Panc1 (cell line): ENCODE results near the gene ADIPOR2. TPM values are rescaled to one million over a fixed set of nuclear protein-coding genes. Genes with fewer than 3 reads are reported as not detected.

Experiments used
- ATAC-seq: fragments of 200-7000 bp; cut with Tn5 transposase; 2 replicates; pipeline ENCODE4 v1.9.1; 2020; ENCODE audit warnings: mild to moderate bottlenecking, moderate library complexity
- BruUV-seq: library from RNA; stranded (reverse); fragments of 400-500 nt; replicated peaks from 2 replicates; lab custom pipeline; 2021; lab: Mats Ljungman, UMichigan
- CTCF ChIA-PET: fragments of 300-600 bp; sonication (Branson Sonifier 250); formaldehyde crosslinking; loops from one replicate; lab custom pipeline; 2022; ENCODE audit warnings: antibody characterized with exemption; lab: Charles Lee
- POLR2A ChIA-PET: fragments of 300-600 bp; sonication (Branson Sonifier 250); formaldehyde crosslinking; loops from one replicate; lab custom pipeline; 2022; ENCODE audit warnings: antibody characterized with exemption; lab: Charles Lee
- DNase-seq: peaks from one replicate; pipeline ENCODE4 v3.0.0-alpha.2; 2010; ENCODE audit warnings: low read depth, low spot score
- H3K27ac ChIP-seq: 2 replicates; pipeline ENCODE4 v1.5.1; 2011; ENCODE audit warnings: mild to moderate bottlenecking, low read length, inconsistent platforms
- H3K27me3 ChIP-seq: fragments of 200-500 bp; sonication (Bioruptor generic); 2 replicates; pipeline ENCODE4 v1.6.0; 2014; ENCODE audit warnings: low read length, inconsistent platforms; ENCODE audit not compliant: control insufficient read depth, insufficient read depth
- H3K36me3 ChIP-seq: fragments of 200-500 bp; sonication (Bioruptor generic); 2 replicates; pipeline ENCODE4 v1.5.1; 2014; ENCODE audit warnings: inconsistent platforms, mild to moderate bottlenecking, low read length, moderate library complexity; ENCODE audit not compliant: control insufficient read depth, insufficient read depth
- H3K4me1 ChIP-seq: 2 replicates; pipeline ENCODE4 v1.5.1; 2011; ENCODE audit warnings: inconsistent platforms, mild to moderate bottlenecking, low read length, moderate library complexity; ENCODE audit not compliant: control insufficient read depth, insufficient read depth
- H3K4me3 ChIP-seq, 2 experiments: 2 replicates each; pipeline ENCODE4 v1.5.1; 2011 to 2012; ENCODE audit warnings: low read depth in 2 of 2, low read length in 2 of 2, mild to moderate bottlenecking in 2 of 2, inconsistent platforms in 1 of 2, moderate library complexity in 1 of 2
- H3K9me3 ChIP-seq: fragments of 200-500 bp; sonication (Bioruptor generic); 2 replicates; pipeline ENCODE4 v1.5.1; 2014; ENCODE audit warnings: low read depth, mild to moderate bottlenecking, inconsistent platforms, low read length, moderate library complexity; ENCODE audit not compliant: control insufficient read depth, insufficient read depth
- POLR2AphosphoS5 ChIP-seq: IDR thresholded peaks from 2 replicates; pipeline ENCODE4 v1.6.1; 2012; ENCODE audit warnings: mild to moderate bottlenecking, low read depth, low read length, moderate library complexity
- REST ChIP-seq, 2 experiments: IDR thresholded peaks; 2 replicates each; pipeline ENCODE4 v1.6.1; 2011 to 2012; ENCODE audit warnings: low read depth in 2 of 2, control low read depth in 1 of 2, low read length in 1 of 2, mild to moderate bottlenecking in 1 of 2, moderate library complexity in 1 of 2; ENCODE audit not compliant: insufficient read depth in 1 of 2
- SIN3A ChIP-seq: IDR thresholded peaks from 2 replicates; pipeline ENCODE4 v1.6.1; 2012; ENCODE audit warnings: low read depth, mild to moderate bottlenecking, low read length, moderate library complexity, borderline replicate concordance; ENCODE audit not compliant: insufficient read depth
- TCF7L2 ChIP-seq: IDR thresholded peaks from 2 replicates; pipeline ENCODE4 v1.6.1; 2011; ENCODE audit warnings: mild to moderate bottlenecking, low read depth, low read length, inconsistent platforms
- in situ Hi-C: cut with HindIII; loops from 2 replicates; pipeline ENCODE4 v1.10.0; 2016; ENCODE audit warnings: low sequenced_read_pairs, low pct_unique_long_range_greater_than_20kb
- intact Hi-C: fragments of 100-400 bp; cut with micrococcal nuclease; formaldehyde crosslinking; loops from one replicate; pipeline ENCODE4 v1.10.0; 2022; ENCODE audit not compliant: unreplicated experiment
- total RNA-seq: library from RNA; stranded (reverse); gene quantifications from one replicate; pipeline ENCODE4 v1.2.1, GENCODE V29; 2021; ENCODE audit not compliant: unreplicated experiment
- TF ChIP-seq, protein P1 (sequence below): fragments of 450-650 bp; IDR thresholded peaks from 2 replicates; pipeline ENCODE4 v1.5.1; 2017; ENCODE audit warnings: mild to moderate bottlenecking

Gene ADIPOR2
- total RNA-seq, 1 experiment from 2014 or later = 76.0 TPM

GRCh38 chr12:1799051-1799881 lies 108.4 kb downstream of the ADIPOR2 start:
- in situ Hi-C loops = no loop called here
- no peaks in the 10 kb centered on the region for H3K27me3 ChIP-seq
- BruUV-seq = no TSS peak
- H3K4me1 ChIP-seq = no peaks in the 10 kb centered on the region
- ATAC-seq = no peak
- H3K4me3 ChIP-seq = no peak overlapping the region
- H3K36me3 ChIP-seq = no peaks in the 10 kb centered on the region
- DNase-seq = no peak
- TF ChIP-seq REST (IDR thresholded peaks at IDR 0.05; ENCODE audit: insufficient read depth in 1 of 2, low read depth in 2 of 2, low read length in 1 of 2) = no peak
- TF ChIP-seq, protein P1, sequence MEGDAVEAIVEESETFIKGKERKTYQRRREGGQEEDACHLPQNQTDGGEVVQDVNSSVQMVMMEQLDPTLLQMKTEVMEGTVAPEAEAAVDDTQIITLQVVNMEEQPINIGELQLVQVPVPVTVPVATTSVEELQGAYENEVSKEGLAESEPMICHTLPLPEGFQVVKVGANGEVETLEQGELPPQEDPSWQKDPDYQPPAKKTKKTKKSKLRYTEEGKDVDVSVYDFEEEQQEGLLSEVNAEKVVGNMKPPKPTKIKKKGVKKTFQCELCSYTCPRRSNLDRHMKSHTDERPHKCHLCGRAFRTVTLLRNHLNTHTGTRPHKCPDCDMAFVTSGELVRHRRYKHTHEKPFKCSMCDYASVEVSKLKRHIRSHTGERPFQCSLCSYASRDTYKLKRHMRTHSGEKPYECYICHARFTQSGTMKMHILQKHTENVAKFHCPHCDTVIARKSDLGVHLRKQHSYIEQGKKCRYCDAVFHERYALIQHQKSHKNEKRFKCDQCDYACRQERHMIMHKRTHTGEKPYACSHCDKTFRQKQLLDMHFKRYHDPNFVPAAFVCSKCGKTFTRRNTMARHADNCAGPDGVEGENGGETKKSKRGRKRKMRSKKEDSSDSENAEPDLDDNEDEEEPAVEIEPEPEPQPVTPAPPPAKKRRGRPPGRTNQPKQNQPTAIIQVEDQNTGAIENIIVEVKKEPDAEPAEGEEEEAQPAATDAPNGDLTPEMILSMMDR = no peak
- TF ChIP-seq SIN3A = no peak
- TF ChIP-seq POLR2AphosphoS5 = no peak
- no peak for TF ChIP-seq TCF7L2
- POLR2A ChIA-PET = no interaction called here
- no peaks in the 10 kb centered on the region for H3K9me3 ChIP-seq
- intact Hi-C loops = no loop called here
- CTCF ChIA-PET = interaction anchor here (0.5 kb wide), 1 partner anchor 102 kb away, joined by 3 read pairs; no protein-coding TSS in a partner anchor
- no peak overlapping the region for H3K27ac ChIP-seq

DNA sequence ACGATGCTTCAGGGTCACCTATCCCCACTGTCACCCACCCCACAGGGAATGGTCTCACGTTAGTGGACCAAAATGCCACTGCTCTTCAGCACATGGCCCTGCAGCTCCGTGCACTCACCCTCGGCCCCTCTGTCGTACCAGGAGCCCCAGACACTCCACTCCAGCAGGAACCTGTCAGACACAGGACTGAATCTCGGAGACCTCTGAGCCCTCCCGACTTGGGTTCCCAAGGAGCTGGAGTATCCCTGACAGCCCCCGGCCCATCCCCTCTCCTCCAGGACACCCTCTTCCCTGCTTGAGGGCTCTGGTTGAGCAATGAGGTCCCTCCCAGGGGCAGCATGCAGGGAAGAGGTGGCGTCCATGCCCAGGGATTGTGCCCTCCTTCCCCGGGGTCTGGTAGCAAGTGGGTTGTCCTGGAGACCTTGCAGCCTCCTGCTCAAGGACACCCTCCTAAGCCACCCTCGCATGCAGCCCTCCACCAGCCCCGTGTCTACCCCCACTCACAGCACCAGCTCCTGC lies 109.1 kb downstream of the ADIPOR2 start:
- no peak overlapping the region for H3K27ac ChIP-seq
- no peak for DNase-seq
- no peak overlapping the region for H3K4me3 ChIP-seq
- intact Hi-C loops = no loop called here
- ChIA-PET CTCF (interaction anchor here (0.5 to 0.7 kb wide), 2 partner anchors 103 to 140 kb away, joined by 3 read pairs; no protein-coding TSS in a partner anchor), POLR2A (no interaction called here)
- H3K36me3 ChIP-seq = no peaks in the 10 kb centered on the region
- BruUV-seq = no TSS peak
- ATAC-seq = no peak
- no peaks in the 10 kb centered on the region for H3K4me1 ChIP-seq
- in situ Hi-C loops = no loop called here
- no peak for TF ChIP-seq SIN3A
- TF ChIP-seq TCF7L2 = no peak
- TF ChIP-seq REST (IDR thresholded peaks at IDR 0.05; ENCODE audit: insufficient read depth in 1 of 2, low read depth in 2 of 2, low read length in 1 of 2) = no peak
- TF ChIP-seq POLR2AphosphoS5 = no peak
- TF ChIP-seq, protein P1 = no peak
- no peaks in the 10 kb centered on the region for H3K9me3 ChIP-seq
- no peaks in the 10 kb centered on the region for H3K27me3 ChIP-seq
